SIG-M5 (cell line): ENCODE results near the gene REXO1.

ENCODE experiments used
- DNase-seq: peaks from one replicate; lab custom pipeline; 2025; lab: John Stamatoyannopoulos, UW

Gene REXO1

GRCh38 chr19:1766800-1767352 lies 81.4 kb downstream of the REXO1 start:
- no peak for DNase-seq

- DNase-seq: no peak
Observed at GRCh38 chr19:1765904-1766799, 82.1 kb downstream of the REXO1 start.
